Uterus (tissue), 4 donors: ENCODE results near the gene SULT2B1. TPM values are rescaled to one million over a fixed set of nuclear protein-coding genes. Genes with fewer than 3 reads are reported as not detected.
A peak's percentile ranks its signal among the peaks of the same experiment; 100 is the strongest.

Source experiments
- DNase-seq, 2 donors: peaks; one replicate each; pipeline ENCODE4 v3.0.0-alpha.2; 2019 to 2020
- H3K27ac ChIP-seq, 2 donors: fragments of 200-600 bp; sonication (generic); 1 replicate in 1 of 2; 2 replicates in 1 of 2; pipeline ENCODE4 v1.5.1; 2016 to 2018
- H3K27me3 ChIP-seq, 2 donors: fragments of 200-600 bp; sonication (generic); one replicate each; pipeline ENCODE4 v1.5.1; 2018 to 2019; ENCODE audit warnings: control low read depth in 1 of 2
- H3K36me3 ChIP-seq, 2 donors: fragments of 200-600 bp; sonication (generic); one replicate each; pipeline ENCODE4 v1.5.1; 2019; ENCODE audit warnings: control low read depth in 1 of 2
- H3K4me1 ChIP-seq, 2 donors: fragments of 200-600 bp; sonication (generic); one replicate each; pipeline ENCODE4 v1.5.1; 2018 to 2019; ENCODE audit warnings: control low read depth in 1 of 2
- H3K4me3 ChIP-seq, 2 donors: fragments of 200-600 bp; sonication (generic); 1 replicate in 1 of 2; 2 replicates in 1 of 2; pipeline ENCODE4 v1.5.1; 2018 to 2019; ENCODE audit warnings: mild to moderate bottlenecking in 1 of 2
- H3K9me3 ChIP-seq, 2 donors: fragments of 200-600 bp; sonication (generic); one replicate each; pipeline ENCODE4 v1.5.1; 2019; ENCODE audit warnings: control low read depth in 1 of 2
- POLR2A ChIP-seq, 2 donors: fragments of 450-650 bp; IDR thresholded peaks; one replicate each; pipeline ENCODE4 v1.6.1; 2016; ENCODE audit warnings: antibody characterized with exemption in 2 of 2, mild to moderate bottlenecking in 1 of 2, moderate library complexity in 1 of 2
- intact Hi-C: fragments of 100-400 bp; cut with DNase I; formaldehyde crosslinking; loops from one replicate; pipeline ENCODE4 v1.15.1; 2023; ENCODE audit warnings: low total_unique reads
- total RNA-seq, 4 donors: library from RNA; depleted of rRNA in 3 of 4; stranded (reverse); fragments of >200 nt in 3 of 4; gene quantifications; one replicate each; pipeline versions ENCODE4 v1.1.0 to v1.2.4, GENCODE V29; 2014 to 2023
- TF ChIP-seq, protein P1 (sequence below), 4 experiments: fragments of 200-600 bp in 2 of 4; fragments of 450-650 bp in 2 of 4; sonication (generic) in 2 of 4; IDR thresholded peaks; one replicate each; pipeline ENCODE4 v1.5.1; 2016 to 2019; ENCODE audit warnings: antibody characterized with exemption in 4 of 4, mild to moderate bottlenecking in 2 of 4, moderate library complexity in 1 of 4
- donor health status: DM: yes; HTN: yes; CAD: no.

Gene SULT2B1
- total RNA-seq, 4 donors from 2014 or later = 0.41 TPM; not detected in 3

GRCh38 chr19:48616491-48617056 is 64.6 kb downstream of the SULT2B1 start:
- TF ChIP-seq, protein P1, sequence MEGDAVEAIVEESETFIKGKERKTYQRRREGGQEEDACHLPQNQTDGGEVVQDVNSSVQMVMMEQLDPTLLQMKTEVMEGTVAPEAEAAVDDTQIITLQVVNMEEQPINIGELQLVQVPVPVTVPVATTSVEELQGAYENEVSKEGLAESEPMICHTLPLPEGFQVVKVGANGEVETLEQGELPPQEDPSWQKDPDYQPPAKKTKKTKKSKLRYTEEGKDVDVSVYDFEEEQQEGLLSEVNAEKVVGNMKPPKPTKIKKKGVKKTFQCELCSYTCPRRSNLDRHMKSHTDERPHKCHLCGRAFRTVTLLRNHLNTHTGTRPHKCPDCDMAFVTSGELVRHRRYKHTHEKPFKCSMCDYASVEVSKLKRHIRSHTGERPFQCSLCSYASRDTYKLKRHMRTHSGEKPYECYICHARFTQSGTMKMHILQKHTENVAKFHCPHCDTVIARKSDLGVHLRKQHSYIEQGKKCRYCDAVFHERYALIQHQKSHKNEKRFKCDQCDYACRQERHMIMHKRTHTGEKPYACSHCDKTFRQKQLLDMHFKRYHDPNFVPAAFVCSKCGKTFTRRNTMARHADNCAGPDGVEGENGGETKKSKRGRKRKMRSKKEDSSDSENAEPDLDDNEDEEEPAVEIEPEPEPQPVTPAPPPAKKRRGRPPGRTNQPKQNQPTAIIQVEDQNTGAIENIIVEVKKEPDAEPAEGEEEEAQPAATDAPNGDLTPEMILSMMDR (IDR thresholded peaks at IDR 0.05) = no peak
- no peak for TF ChIP-seq POLR2A (IDR thresholded peaks at IDR 0.05)
- no peak overlapping the region for H3K27ac ChIP-seq
- intact Hi-C loops = loop anchor here (10.0 kb wide), 2 partner anchors 122 to 1132 kb away; partner anchors contain the start of gene KPTN
- H3K36me3 ChIP-seq = no peaks in the 10 kb centered on the region
- H3K4me1 ChIP-seq = peaks cover 8 to 11% of the 10 kb centered on the region in 2 donors
- H3K4me3 ChIP-seq = no peak overlapping the region
- H3K9me3 ChIP-seq = no peaks in the 10 kb centered on the region
- no peak for DNase-seq
- H3K27me3 ChIP-seq = no peaks in the 10 kb centered on the region

- Histone ChIP-seq H3K36me3 (no peaks in the 10 kb centered on the region), H3K4me1 (peaks cover 8 to 11% of the 10 kb centered on the region in 2 donors), H3K27ac (peak overlapping the region; percentile 86 to 88), H3K9me3 (no peaks in the 10 kb centered on the region), H3K4me3 (no peak overlapping the region), H3K27me3 (no peaks in the 10 kb centered on the region)
- intact Hi-C loops = loop anchor here (10.0 kb wide), 2 partner anchors 123 to 1133 kb away; partner anchors contain the start of gene KPTN
- no peak for TF ChIP-seq POLR2A (IDR thresholded peaks at IDR 0.05)
- TF ChIP-seq, protein P1 (IDR thresholded peaks at IDR 0.05) = no peak
- DNase-seq = no peak
Measured at GRCh38 chr19:48617146-48617937, 65.4 kb downstream of the SULT2B1 start.

GRCh38 chr19:48618278-48618915 is 66.4 kb downstream of the SULT2B1 start:
- peak overlapping the region; percentile 86 to 88 for H3K27ac ChIP-seq
- intact Hi-C loops = loop anchor here (10.0 kb wide), 2 partner anchors 124 to 1134 kb away; partner anchors contain the start of gene KPTN
- no peaks in the 10 kb centered on the region for H3K27me3 ChIP-seq
- H3K4me1 ChIP-seq = peaks cover 8 to 15% of the 10 kb centered on the region in 2 donors
- no peak for TF ChIP-seq POLR2A (IDR thresholded peaks at IDR 0.05)
- TF ChIP-seq, protein P1 (IDR thresholded peaks at IDR 0.05) = no peak
- H3K9me3 ChIP-seq = no peaks in the 10 kb centered on the region
- H3K4me3 ChIP-seq = peak overlapping the region; percentile 84 to 88
- H3K36me3 ChIP-seq = no peaks in the 10 kb centered on the region
- DNase-seq = no peak

DNA sequence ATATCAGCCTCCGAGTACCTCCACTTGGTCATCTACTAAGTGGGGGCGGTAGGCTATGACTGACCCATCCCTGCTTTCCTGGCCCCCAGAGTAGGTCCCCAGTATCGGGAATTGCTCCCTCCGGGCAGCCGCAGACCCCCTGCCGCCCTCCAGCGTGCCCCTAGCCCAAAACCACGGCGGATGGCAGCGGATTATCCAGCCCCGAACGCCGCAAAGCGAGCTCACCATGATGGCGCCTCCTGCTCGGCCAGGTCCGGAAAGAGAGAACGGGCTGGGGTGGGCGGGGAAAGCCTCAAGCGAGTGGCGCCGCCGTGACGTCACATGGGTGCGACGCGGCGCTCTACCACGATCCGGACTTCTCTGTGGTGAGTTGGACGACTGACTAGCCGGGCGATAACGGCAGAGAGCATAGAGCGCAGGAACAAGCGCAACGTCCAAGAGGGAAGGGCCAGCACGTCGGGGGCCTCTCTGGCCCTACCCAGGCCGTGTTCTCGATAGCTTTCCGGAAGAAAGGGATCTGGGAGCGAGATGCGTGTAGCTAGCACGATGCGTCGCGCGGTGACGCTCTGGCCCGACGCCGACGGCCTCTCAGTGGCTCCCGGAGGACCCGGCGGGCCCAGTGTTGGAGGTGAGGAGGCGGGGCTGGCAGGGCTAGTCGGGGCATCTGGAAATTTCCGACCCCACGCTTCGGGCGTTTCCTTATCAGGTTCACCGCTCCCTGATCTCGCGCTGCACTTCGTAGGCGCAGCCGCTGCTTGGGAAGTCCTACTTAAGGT is 67.1 kb downstream of the SULT2B1 start, which contains the start of the genes RPL18 and SPHK2:
RPL18 (minus strand) TSS at position 263 of the 776 bp plus-strand sequence; CDS start at position 228, 35 bp downstream.
SPHK2 (plus strand) TSS at position 591 of the 776 bp plus-strand sequence. CDS start 1,009 bp downstream, outside the sequence.
- TF ChIP-seq POLR2A (IDR thresholded peaks at IDR 0.05) = peak; percentile 77 to 93
- TF ChIP-seq, protein P1 (IDR thresholded peaks at IDR 0.05) = peak in 3 of 4 experiments; percentile 9 to 31 (median 14)
- Histone ChIP-seq H3K36me3 (no peaks in the 10 kb centered on the region), H3K9me3 (no peaks in the 10 kb centered on the region), H3K27ac (peak within 1 kb of the TSS; percentile 90 to 98), H3K27me3 (no peaks in the 10 kb centered on the region), H3K4me3 (peak within 1 kb of the TSS; percentile 84 to 88), H3K4me1 (peaks cover 8 to 19% of the 10 kb centered on the region in 2 donors)
- intact Hi-C loops = loop anchor here (10.0 kb wide), 2 partner anchors 124 to 1134 kb away; partner anchors contain the start of gene KPTN
- DNase-seq = peak; percentile 98 to 99
